GM12878 (cell line): Measurements from ENCODE around the gene CREG2. TPM values are rescaled to one million over a fixed set of nuclear protein-coding genes. Genes with fewer than 3 reads are reported as not detected.

Experiments
- ATF7 ChIP-seq: fragments of 450-650 bp; IDR thresholded peaks from 2 replicates; pipeline ENCODE4 v1.6.1; 2016; ENCODE audit warnings: low read depth, mild to moderate bottlenecking
- GATAD2B ChIP-seq: fragments of 450-650 bp; conservative IDR thresholded peaks from 2 replicates; pipeline ENCODE4 v1.6.1; 2017; ENCODE audit warnings: low read depth, mild to moderate bottlenecking, moderate library complexity
- HDAC6 ChIP-seq: fragments of 200-600 bp; sonication (generic); IDR thresholded peaks from one replicate; pipeline ENCODE4 v1.8.0; 2017; ENCODE audit warnings: antibody characterized with exemption; ENCODE audit not compliant: unreplicated experiment
- IKZF2 ChIP-seq, 2 experiments: fragments of 450-650 bp; IDR thresholded peaks; 2 replicates each; pipeline ENCODE4 v1.6.1; 2017; ENCODE audit warnings: mild to moderate bottlenecking in 2 of 2, moderate library complexity in 2 of 2
- JUND ChIP-seq: IDR thresholded peaks from 2 replicates; pipeline ENCODE4 v1.6.1; 2012; ENCODE audit warnings: low read depth, mild to moderate bottlenecking, low read length, improper control_type of control experiment, moderate library complexity
- NR2F1 ChIP-seq: fragments of 450-650 bp; conservative IDR thresholded peaks from 2 replicates; pipeline ENCODE4 v1.6.1; 2017; ENCODE audit warnings: mild to moderate bottlenecking
- PAX5 ChIP-seq: IDR thresholded peaks from 2 replicates; pipeline ENCODE4 v1.6.1; 2011; ENCODE audit warnings: low read depth, low read length, borderline replicate concordance
- POLR2A ChIP-seq: IDR thresholded peaks from 2 replicates; pipeline ENCODE4 v1.6.1; 2011; ENCODE audit warnings: low read depth, mild to moderate bottlenecking, low read length
- RB1 ChIP-seq: fragments of 450-650 bp; formaldehyde crosslinking; IDR thresholded peaks from 2 replicates; pipeline ENCODE4 v1.6.1; 2017; ENCODE audit warnings: mild to moderate bottlenecking, borderline replicate concordance
- RCOR1 ChIP-seq: conservative IDR thresholded peaks from 2 replicates; pipeline ENCODE4 v1.6.1; 2012; ENCODE audit warnings: low read depth, low read length, improper control_type of control experiment
- RELA ChIP-seq: fragments of 450-650 bp; IDR thresholded peaks from 2 replicates; pipeline ENCODE4 v1.8.0; 2014; ENCODE audit warnings: borderline replicate concordance; ENCODE audit not compliant: partially characterized antibody
- SUPT20H ChIP-seq: IDR thresholded peaks from 2 replicates; pipeline ENCODE4 v1.6.1; 2011; ENCODE audit warnings: low read depth, mild to moderate bottlenecking, low read length, moderate library complexity, borderline replicate concordance; ENCODE audit not compliant: control insufficient read depth
- TAF1 ChIP-seq: IDR thresholded peaks from 2 replicates; pipeline ENCODE4 v1.6.1; 2011; ENCODE audit warnings: mild to moderate bottlenecking, low read depth, low read length, borderline replicate concordance
- YBX1 ChIP-seq: fragments of 450-650 bp; IDR thresholded peaks from 2 replicates; pipeline ENCODE4 v1.6.1; 2016; ENCODE audit warnings: antibody characterized with exemption
- ZNF217 ChIP-seq: fragments of 450-650 bp; IDR thresholded peaks from 2 replicates; pipeline ENCODE4 v1.6.1; 2017; ENCODE audit warnings: antibody characterized with exemption, mild to moderate bottlenecking
- polyA plus RNA-seq, 11 experiments: library from polyadenylated mRNA; depleted of rRNA in 4 of 11; unstranded in 6 of 11; stranded (reverse) in 5 of 11; fragments of >200 nt; fragmentation: Nextera tagmentation in 4 of 11; fragmentation: Illumina TruSeq in 1 of 11; extraction: Ambion mirVana in 4 of 11; extraction: Trizol in 1 of 11; gene quantifications; 1 replicate in 1 of 11; 2 replicates in 10 of 11; pipeline versions ENCODE4 v1.2.1 to v1.2.3, GENCODE V29; 2011 to 2016; ENCODE audit warnings: inconsistent platforms in 2 of 11, missing spikeins in 2 of 11, low read depth in 1 of 11
- total RNA-seq, 4 experiments: library from RNA; depleted of rRNA in 3 of 4; stranded (reverse); fragments of >200 nt in 3 of 4; fragmentation: Illumina TruSeq in 1 of 4; extraction: Trizol in 1 of 4; gene quantifications; 2 replicates each; pipeline versions ENCODE4 v1.2.1 to v1.2.3, GENCODE V29; 2013 to 2021
- TF ChIP-seq, protein P1 (sequence below): IDR thresholded peaks from 2 replicates; pipeline ENCODE4 v1.6.1; 2012; ENCODE audit warnings: improper control_type of control experiment, low read depth, low read length; ENCODE audit not compliant: insufficient replicate concordance
- TF ChIP-seq, protein P2 (sequence below): fragments of 450-650 bp; IDR thresholded peaks from 2 replicates; pipeline ENCODE4 v1.6.1; 2017; ENCODE audit warnings: mild to moderate bottlenecking, moderate library complexity
- TF ChIP-seq, protein P3 (sequence below): fragments of 150-350 bp; IDR thresholded peaks from 2 replicates; pipeline ENCODE4 v1.6.1; 2016; ENCODE audit warnings: low read depth, low read length

The CREG2 gene
- total and polyA plus RNA-seq, 10 of the 15 experiments (the other 5 are each of a cell fraction or from before 2014, with no cell fraction given): not detected

DNA sequence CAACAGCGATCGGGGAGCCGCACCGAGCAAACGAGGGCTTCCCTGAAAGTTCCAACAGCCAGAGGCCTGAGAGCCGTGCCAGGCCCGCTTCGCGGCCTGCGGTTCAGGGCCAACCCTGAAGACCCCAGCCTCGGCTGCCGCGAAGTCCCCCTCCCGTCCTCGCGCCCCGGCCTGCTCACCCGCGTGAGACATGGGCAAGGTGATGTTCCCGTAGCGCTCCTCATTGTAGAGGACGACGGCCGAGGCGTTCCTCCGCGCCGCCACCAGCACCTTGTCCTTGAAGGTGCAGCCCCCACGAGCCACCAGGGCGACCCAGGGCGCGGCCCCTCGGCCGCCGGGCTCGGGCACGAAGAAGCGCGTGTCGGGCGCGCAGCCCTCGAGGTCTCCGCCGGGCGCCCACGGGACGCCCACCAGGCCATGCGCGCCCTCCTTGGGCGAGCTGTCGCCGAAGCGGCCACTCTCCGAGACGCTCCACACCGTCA is 79.3 kb downstream of the CREG2 start (continued):
- TF ChIP-seq, protein P1, sequence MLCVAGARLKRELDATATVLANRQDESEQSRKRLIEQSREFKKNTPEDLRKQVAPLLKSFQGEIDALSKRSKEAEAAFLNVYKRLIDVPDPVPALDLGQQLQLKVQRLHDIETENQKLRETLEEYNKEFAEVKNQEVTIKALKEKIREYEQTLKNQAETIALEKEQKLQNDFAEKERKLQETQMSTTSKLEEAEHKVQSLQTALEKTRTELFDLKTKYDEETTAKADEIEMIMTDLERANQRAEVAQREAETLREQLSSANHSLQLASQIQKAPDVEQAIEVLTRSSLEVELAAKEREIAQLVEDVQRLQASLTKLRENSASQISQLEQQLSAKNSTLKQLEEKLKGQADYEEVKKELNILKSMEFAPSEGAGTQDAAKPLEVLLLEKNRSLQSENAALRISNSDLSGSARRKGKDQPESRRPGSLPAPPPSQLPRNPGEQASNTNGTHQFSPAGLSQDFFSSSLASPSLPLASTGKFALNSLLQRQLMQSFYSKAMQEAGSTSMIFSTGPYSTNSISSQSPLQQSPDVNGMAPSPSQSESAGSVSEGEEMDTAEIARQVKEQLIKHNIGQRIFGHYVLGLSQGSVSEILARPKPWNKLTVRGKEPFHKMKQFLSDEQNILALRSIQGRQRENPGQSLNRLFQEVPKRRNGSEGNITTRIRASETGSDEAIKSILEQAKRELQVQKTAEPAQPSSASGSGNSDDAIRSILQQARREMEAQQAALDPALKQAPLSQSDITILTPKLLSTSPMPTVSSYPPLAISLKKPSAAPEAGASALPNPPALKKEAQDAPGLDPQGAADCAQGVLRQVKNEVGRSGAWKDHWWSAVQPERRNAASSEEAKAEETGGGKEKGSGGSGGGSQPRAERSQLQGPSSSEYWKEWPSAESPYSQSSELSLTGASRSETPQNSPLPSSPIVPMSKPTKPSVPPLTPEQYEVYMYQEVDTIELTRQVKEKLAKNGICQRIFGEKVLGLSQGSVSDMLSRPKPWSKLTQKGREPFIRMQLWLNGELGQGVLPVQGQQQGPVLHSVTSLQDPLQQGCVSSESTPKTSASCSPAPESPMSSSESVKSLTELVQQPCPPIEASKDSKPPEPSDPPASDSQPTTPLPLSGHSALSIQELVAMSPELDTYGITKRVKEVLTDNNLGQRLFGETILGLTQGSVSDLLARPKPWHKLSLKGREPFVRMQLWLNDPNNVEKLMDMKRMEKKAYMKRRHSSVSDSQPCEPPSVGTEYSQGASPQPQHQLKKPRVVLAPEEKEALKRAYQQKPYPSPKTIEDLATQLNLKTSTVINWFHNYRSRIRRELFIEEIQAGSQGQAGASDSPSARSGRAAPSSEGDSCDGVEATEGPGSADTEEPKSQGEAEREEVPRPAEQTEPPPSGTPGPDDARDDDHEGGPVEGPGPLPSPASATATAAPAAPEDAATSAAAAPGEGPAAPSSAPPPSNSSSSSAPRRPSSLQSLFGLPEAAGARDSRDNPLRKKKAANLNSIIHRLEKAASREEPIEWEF: no peak
- no peak for TF ChIP-seq TAF1
- TF ChIP-seq GATAD2B: no peak; the same call in 1 of the 2 replicates
- TF ChIP-seq ZNF217: 0 out of 2 replicates have a peak, but pooled peaks have one; percentile 70
- no peak for TF ChIP-seq ATF7
- TF ChIP-seq PAX5: no peak
- 0 out of 2 replicates have a peak, but pooled peaks have one; percentile 49 for TF ChIP-seq NR2F1
- TF ChIP-seq YBX1: no peak
- TF ChIP-seq POLR2A: no peak
- TF ChIP-seq IKZF2 (IDR thresholded peaks at IDR 0.05): no peak
- peak; percentile 65 for TF ChIP-seq HDAC6
- no peak for TF ChIP-seq RB1
- TF ChIP-seq RELA: no peak
- TF ChIP-seq, protein P2, sequence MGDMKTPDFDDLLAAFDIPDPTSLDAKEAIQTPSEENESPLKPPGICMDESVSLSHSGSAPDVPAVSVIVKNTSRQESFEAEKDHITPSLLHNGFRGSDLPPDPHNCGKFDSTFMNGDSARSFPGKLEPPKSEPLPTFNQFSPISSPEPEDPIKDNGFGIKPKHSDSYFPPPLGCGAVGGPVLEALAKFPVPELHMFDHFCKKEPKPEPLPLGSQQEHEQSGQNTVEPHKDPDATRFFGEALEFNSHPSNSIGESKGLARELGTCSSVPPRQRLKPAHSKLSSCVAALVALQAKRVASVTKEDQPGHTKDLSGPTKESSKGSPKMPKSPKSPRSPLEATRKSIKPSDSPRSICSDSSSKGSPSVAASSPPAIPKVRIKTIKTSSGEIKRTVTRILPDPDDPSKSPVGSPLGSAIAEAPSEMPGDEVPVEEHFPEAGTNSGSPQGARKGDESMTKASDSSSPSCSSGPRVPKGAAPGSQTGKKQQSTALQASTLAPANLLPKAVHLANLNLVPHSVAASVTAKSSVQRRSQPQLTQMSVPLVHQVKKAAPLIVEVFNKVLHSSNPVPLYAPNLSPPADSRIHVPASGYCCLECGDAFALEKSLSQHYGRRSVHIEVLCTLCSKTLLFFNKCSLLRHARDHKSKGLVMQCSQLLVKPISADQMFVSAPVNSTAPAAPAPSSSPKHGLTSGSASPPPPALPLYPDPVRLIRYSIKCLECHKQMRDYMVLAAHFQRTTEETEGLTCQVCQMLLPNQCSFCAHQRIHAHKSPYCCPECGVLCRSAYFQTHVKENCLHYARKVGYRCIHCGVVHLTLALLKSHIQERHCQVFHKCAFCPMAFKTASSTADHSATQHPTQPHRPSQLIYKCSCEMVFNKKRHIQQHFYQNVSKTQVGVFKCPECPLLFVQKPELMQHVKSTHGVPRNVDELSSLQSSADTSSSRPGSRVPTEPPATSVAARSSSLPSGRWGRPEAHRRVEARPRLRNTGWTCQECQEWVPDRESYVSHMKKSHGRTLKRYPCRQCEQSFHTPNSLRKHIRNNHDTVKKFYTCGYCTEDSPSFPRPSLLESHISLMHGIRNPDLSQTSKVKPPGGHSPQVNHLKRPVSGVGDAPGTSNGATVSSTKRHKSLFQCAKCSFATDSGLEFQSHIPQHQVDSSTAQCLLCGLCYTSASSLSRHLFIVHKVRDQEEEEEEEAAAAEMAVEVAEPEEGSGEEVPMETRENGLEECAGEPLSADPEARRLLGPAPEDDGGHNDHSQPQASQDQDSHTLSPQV: peak; percentile 23; the same call in 1 of the 2 replicates
- no peak for TF ChIP-seq RCOR1
- TF ChIP-seq SUPT20H: no peak
- no peak for TF ChIP-seq JUND
- TF ChIP-seq, protein P3, sequence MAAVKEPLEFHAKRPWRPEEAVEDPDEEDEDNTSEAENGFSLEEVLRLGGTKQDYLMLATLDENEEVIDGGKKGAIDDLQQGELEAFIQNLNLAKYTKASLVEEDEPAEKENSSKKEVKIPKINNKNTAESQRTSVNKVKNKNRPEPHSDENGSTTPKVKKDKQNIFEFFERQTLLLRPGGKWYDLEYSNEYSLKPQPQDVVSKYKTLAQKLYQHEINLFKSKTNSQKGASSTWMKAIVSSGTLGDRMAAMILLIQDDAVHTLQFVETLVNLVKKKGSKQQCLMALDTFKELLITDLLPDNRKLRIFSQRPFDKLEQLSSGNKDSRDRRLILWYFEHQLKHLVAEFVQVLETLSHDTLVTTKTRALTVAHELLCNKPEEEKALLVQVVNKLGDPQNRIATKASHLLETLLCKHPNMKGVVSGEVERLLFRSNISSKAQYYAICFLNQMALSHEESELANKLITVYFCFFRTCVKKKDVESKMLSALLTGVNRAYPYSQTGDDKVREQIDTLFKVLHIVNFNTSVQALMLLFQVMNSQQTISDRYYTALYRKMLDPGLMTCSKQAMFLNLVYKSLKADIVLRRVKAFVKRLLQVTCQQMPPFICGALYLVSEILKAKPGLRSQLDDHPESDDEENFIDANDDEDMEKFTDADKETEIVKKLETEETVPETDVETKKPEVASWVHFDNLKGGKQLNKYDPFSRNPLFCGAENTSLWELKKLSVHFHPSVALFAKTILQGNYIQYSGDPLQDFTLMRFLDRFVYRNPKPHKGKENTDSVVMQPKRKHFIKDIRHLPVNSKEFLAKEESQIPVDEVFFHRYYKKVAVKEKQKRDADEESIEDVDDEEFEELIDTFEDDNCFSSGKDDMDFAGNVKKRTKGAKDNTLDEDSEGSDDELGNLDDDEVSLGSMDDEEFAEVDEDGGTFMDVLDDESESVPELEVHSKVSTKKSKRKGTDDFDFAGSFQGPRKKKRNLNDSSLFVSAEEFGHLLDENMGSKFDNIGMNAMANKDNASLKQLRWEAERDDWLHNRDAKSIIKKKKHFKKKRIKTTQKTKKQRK: no peak
